Nephron (organoid): ENCODE measurements around the gene WDR48.

Experiments used
- H3K27ac Mint-ChIP-seq, 3 experiments: 2 replicates each; pipeline ENCODE4 v1.8.0; 2020; ENCODE audit warnings: mixed read lengths in 3 of 3, mild to moderate bottlenecking in 2 of 3, moderate library complexity in 1 of 3
- H3K27me3 Mint-ChIP-seq: 2 replicates; pipeline ENCODE4 v1.8.0; 2021; ENCODE audit warnings: low read depth, mild to moderate bottlenecking, moderate library complexity, mixed read lengths
- H3K36me3 Mint-ChIP-seq: 2 replicates; pipeline ENCODE4 v1.8.0; 2020; ENCODE audit warnings: low read depth, mixed read lengths
- H3K4me1 Mint-ChIP-seq: 2 replicates; pipeline ENCODE4 v1.8.0; 2020; ENCODE audit warnings: mixed read lengths
- H3K4me3 Mint-ChIP-seq, 3 experiments: 2 replicates each; pipeline ENCODE4 v1.8.0; 2020; ENCODE audit warnings: mild to moderate bottlenecking in 3 of 3, mixed read lengths in 3 of 3, moderate library complexity in 2 of 3
- H3K9me3 Mint-ChIP-seq: 2 replicates; pipeline ENCODE4 v1.8.0; 2020; ENCODE audit warnings: mixed read lengths
- CTCF ChIP-seq, 3 experiments: fragments of 200-600 bp; sonication (generic); IDR thresholded peaks; one replicate each; pipeline ENCODE4 v1.5.0; 2021; ENCODE audit warnings: antibody characterized with exemption in 3 of 3; ENCODE audit not compliant: unreplicated experiment in 3 of 3

WDR48 gene

GRCh38 chr3:39144748-39145380, 93.0 kb downstream of the WDR48 start:
- Mint-ChIP-seq H3K4me3 (peak overlapping the region in 1 of 3 experiments; percentile 19), H3K9me3 (no peaks in the 10 kb centered on the region), H3K27me3 (peaks cover 4% of the 10 kb centered on the region), H3K36me3 (peaks cover 44% of the 10 kb centered on the region), H3K4me1 (peaks cover 75% of the 10 kb centered on the region), H3K27ac (peak overlapping the region in 2 of 3 experiments; percentile 4 to 18)
- no peak for TF ChIP-seq CTCF (IDR thresholded peaks at IDR 0.05; ENCODE audit: unreplicated experiment in 3 of 3)

- no peaks in the 10 kb centered on the region for H3K9me3 Mint-ChIP-seq
- H3K4me3 Mint-ChIP-seq, result peak overlapping the region in 1 of 3 experiments; percentile 1
- H3K4me1 Mint-ChIP-seq, result peaks cover 77% of the 10 kb centered on the region
- H3K36me3 Mint-ChIP-seq, result peaks cover 39% of the 10 kb centered on the region
- H3K27me3 Mint-ChIP-seq, result peaks cover 4% of the 10 kb centered on the region
- TF ChIP-seq CTCF (IDR thresholded peaks at IDR 0.05; ENCODE audit: unreplicated experiment in 3 of 3), result no peak
- peak overlapping the region; percentile 96 to 98 (median 96) for H3K27ac Mint-ChIP-seq
Observed at GRCh38 chr3:39146083-39146501, 94.3 kb downstream of the WDR48 start.
